GM12878 (cell line): ENCODE results near the gene DPPA2. TPM values are rescaled to one million over a fixed set of nuclear protein-coding genes. Genes with fewer than 3 reads are reported as not detected.

Experiments
- ATAC-seq: fragments of 200-7000 bp; cut with Tn5 transposase; 3 replicates; pipeline ENCODE4 v1.9.1; 2020; ENCODE audit warnings: mild to moderate bottlenecking, moderate library complexity
- BruUV-seq: library from RNA; stranded (reverse); fragments of 400-500 nt; replicated peaks from 2 replicates; lab custom pipeline; 2021; lab: Mats Ljungman, UMichigan
- CTCF ChIA-PET: fragments of 300-600 bp; sonication (Branson Sonifier 250); formaldehyde crosslinking; extraction: SDS; loops from one replicate; lab custom pipeline; 2021; ENCODE audit warnings: inconsistent platforms; lab: Yijun Ruan, JAX
- POLR2A ChIA-PET: fragments of 350-600 bp; formaldehyde crosslinking; extraction: SDS; loops from one replicate; lab custom pipeline; 2021; ENCODE audit warnings: inconsistent platforms; lab: Charles Lee
- RAD21 ChIA-PET: fragments of 300-600 bp; sonication (Branson Sonifier 250); formaldehyde crosslinking; loops from one replicate; lab custom pipeline; 2023; ENCODE audit warnings: antibody characterized with exemption; ENCODE audit not compliant: unreplicated experiment; lab: Charles Lee
- SMC1A ChIA-PET: fragments of 300-600 bp; sonication (Branson Sonifier 250); formaldehyde crosslinking; loops from one replicate; lab custom pipeline; 2023; ENCODE audit not compliant: unreplicated experiment, uncharacterized antibody; lab: Charles Lee
- DNase-seq: peaks from one replicate; pipeline ENCODE4 v3.0.0-alpha.2; 2011; ENCODE audit warnings: low read depth, low spot score
- FAIRE-seq: peaks from 3 replicates; lab custom pipeline; 2011; peaks lifted over from hg19 to GRCh38; lab: Jason Lieb, UNC
- H2AFZ ChIP-seq: 2 replicates; pipeline ENCODE4 v1.6.0; 2011; ENCODE audit warnings: low read depth, low read length, control low read depth; ENCODE audit not compliant: control insufficient read depth
- H3K27ac ChIP-seq: 2 replicates; pipeline ENCODE4 v1.5.1; 2011; ENCODE audit warnings: control low read depth; ENCODE audit not compliant: control insufficient read depth, insufficient read depth
- H3K27me3 ChIP-seq, 2 experiments: replicated peaks in 1 of 2; 2 replicates each; pipeline versions ENCODE4 v1.6.0 to v1.6.1; 2011; ENCODE audit warnings: low read length in 1 of 2; ENCODE audit not compliant: control insufficient read depth in 2 of 2, insufficient read depth in 2 of 2
- H3K36me3 ChIP-seq, 2 experiments: 2 replicates each; pipeline ENCODE4 v1.5.1; 2011; ENCODE audit warnings: low read length in 1 of 2; ENCODE audit not compliant: control insufficient read depth in 2 of 2, insufficient read depth in 2 of 2
- H3K4me1 ChIP-seq: 2 replicates; pipeline ENCODE4 v1.6.1; 2011; ENCODE audit warnings: mild to moderate bottlenecking, low read length, moderate library complexity, mixed read lengths; ENCODE audit not compliant: control insufficient read depth, insufficient read depth
- H3K4me2 ChIP-seq: 2 replicates; pipeline ENCODE4 v1.6.0; 2011; ENCODE audit warnings: control low read depth; ENCODE audit not compliant: control insufficient read depth, insufficient read depth
- H3K4me3 ChIP-seq: fragments of 200-600 bp; sonication (generic); 2 replicates; pipeline ENCODE4 v1.5.1; 2016
- H3K79me2 ChIP-seq: 2 replicates; pipeline ENCODE4 v1.6.0; 2011; ENCODE audit warnings: low read length; ENCODE audit not compliant: control insufficient read depth, insufficient read depth
- H3K9ac ChIP-seq: 2 replicates; pipeline ENCODE4 v1.8.0; 2011; ENCODE audit warnings: low read length, control low read depth, mixed read lengths; ENCODE audit not compliant: control insufficient read depth, insufficient read depth
- H3K9me3 ChIP-seq: replicated peaks from 3 replicates; pipeline ENCODE4 v1.5.1; 2011; ENCODE audit warnings: mild to moderate bottlenecking, low read length; ENCODE audit not compliant: control insufficient read depth, insufficient read depth
- H4K20me1 ChIP-seq: 2 replicates; pipeline ENCODE4 v1.6.0; 2011; ENCODE audit not compliant: control insufficient read depth, insufficient read depth
- CHD4 ChIP-seq: fragments of 200-600 bp; sonication (generic); IDR thresholded peaks from 2 replicates; pipeline ENCODE4 v1.6.1; 2016; ENCODE audit warnings: mild to moderate bottlenecking
- DPF2 ChIP-seq: fragments of 450-650 bp; IDR thresholded peaks from 2 replicates; pipeline ENCODE4 v1.6.1; 2017; ENCODE audit warnings: mild to moderate bottlenecking
- EGR1 ChIP-seq, 2 experiments: IDR thresholded peaks; 1 replicate in 1 of 2; 2 replicates in 1 of 2; pipeline ENCODE4 v1.6.1; 2011 to 2012; ENCODE audit warnings: low read depth in 2 of 2, low read length in 2 of 2, borderline replicate concordance in 1 of 2, mild to moderate bottlenecking in 1 of 2, moderate library complexity in 1 of 2
- ETV6 ChIP-seq, 2 experiments: fragments of 450-650 bp in 1 of 2; IDR thresholded peaks in 1 of 2; conservative IDR thresholded peaks in 1 of 2; 2 replicates each; pipeline ENCODE4 v1.6.1; 2014; ENCODE audit warnings: antibody characterized with exemption in 1 of 2, borderline replicate concordance in 1 of 2, low read depth in 1 of 2, mild to moderate bottlenecking in 1 of 2, moderate library complexity in 1 of 2
- FOS ChIP-seq: IDR thresholded peaks from 3 replicates; pipeline ENCODE4 v1.6.1; 2011; ENCODE audit warnings: borderline replicate concordance; ENCODE audit not compliant: insufficient read length; ENCODE audit errors: extremely low read depth
- FOXK2 ChIP-seq: fragments of 450-650 bp; IDR thresholded peaks from 2 replicates; pipeline ENCODE4 v1.6.1; 2017; ENCODE audit warnings: mild to moderate bottlenecking, moderate library complexity
- FOXM1 ChIP-seq: IDR thresholded peaks from 2 replicates; pipeline ENCODE4 v1.6.1; 2012; ENCODE audit warnings: low read depth, mild to moderate bottlenecking, inconsistent platforms, low read length, moderate library complexity
- IKZF1 ChIP-seq: fragments of 450-650 bp; conservative IDR thresholded peaks from 2 replicates; pipeline ENCODE4 v1.6.1; 2017; ENCODE audit warnings: antibody characterized with exemption, mild to moderate bottlenecking
- KAT2A ChIP-seq: conservative IDR thresholded peaks from 2 replicates; pipeline ENCODE4 v1.6.1; 2011; ENCODE audit warnings: low read depth, low read length; ENCODE audit not compliant: control insufficient read depth
- LARP7 ChIP-seq: fragments of 450-650 bp; IDR thresholded peaks from 2 replicates; pipeline ENCODE4 v1.6.1; 2017; ENCODE audit warnings: mild to moderate bottlenecking
- MTA3 ChIP-seq: IDR thresholded peaks from 2 replicates; pipeline ENCODE4 v1.6.1; 2012; ENCODE audit warnings: low read length, inconsistent platforms, borderline replicate concordance
- NFXL1 ChIP-seq: fragments of 450-650 bp; IDR thresholded peaks from 2 replicates; pipeline ENCODE4 v1.6.1; 2017; ENCODE audit warnings: antibody characterized with exemption, mild to moderate bottlenecking, borderline replicate concordance
- NR2C1 ChIP-seq: fragments of 450-650 bp; IDR thresholded peaks from 2 replicates; pipeline ENCODE4 v1.6.1; 2017; ENCODE audit warnings: antibody characterized with exemption, mild to moderate bottlenecking, moderate library complexity
- NR2C2 ChIP-seq: IDR thresholded peaks from 2 replicates; pipeline ENCODE4 v1.6.1; 2011; ENCODE audit warnings: borderline replicate concordance, low read depth; ENCODE audit not compliant: control insufficient read depth, insufficient read length
- NR2F1 ChIP-seq: fragments of 450-650 bp; conservative IDR thresholded peaks from 2 replicates; pipeline ENCODE4 v1.6.1; 2017; ENCODE audit warnings: mild to moderate bottlenecking
- SPI1 ChIP-seq: IDR thresholded peaks from 2 replicates; pipeline ENCODE4 v1.6.1; 2011; ENCODE audit warnings: low read depth, mild to moderate bottlenecking, low read length, moderate library complexity, borderline replicate concordance; ENCODE audit not compliant: insufficient read depth
- SUZ12 ChIP-seq: fragments of 200-600 bp; sonication (generic); IDR thresholded peaks from one replicate; pipeline ENCODE4 v1.6.1; 2018; ENCODE audit warnings: antibody characterized with exemption, mild to moderate bottlenecking; ENCODE audit not compliant: unreplicated experiment
- TBL1XR1 ChIP-seq: IDR thresholded peaks from 2 replicates; pipeline ENCODE4 v1.6.1; 2012; ENCODE audit warnings: low read depth, low read length, improper control_type of control experiment
- WGBS: methylation state at CpG from one replicate; pipeline ENCODE4 v1.1.6; 2016; ENCODE audit warnings: low lambda C conversion rate; ENCODE audit not compliant: insufficient replicate concordance, insufficient coverage; ENCODE audit errors: missing lambda C conversion rate; 5-methylcytosine and 5-hydroxymethylcytosine counted together
- in situ Hi-C: fragments of 300-500 bp; cut with MboI; formaldehyde crosslinking; loops from 9 replicates; pipeline ENCODE4 v1.14.3; 2018; ENCODE audit warnings: mixed read lengths
- intact Hi-C: fragments of 100-400 bp; cut with micrococcal nuclease; formaldehyde crosslinking; loops from one replicate; pipeline ENCODE4 v1.14.2; 2022; ENCODE audit not compliant: unreplicated experiment
- polyA plus RNA-seq, 11 experiments: library from polyadenylated mRNA; depleted of rRNA in 4 of 11; unstranded in 6 of 11; stranded (reverse) in 5 of 11; fragments of >200 nt; fragmentation: Nextera tagmentation in 4 of 11; fragmentation: Illumina TruSeq in 1 of 11; extraction: Ambion mirVana in 4 of 11; extraction: Trizol in 1 of 11; gene quantifications; 1 replicate in 1 of 11; 2 replicates in 10 of 11; pipeline versions ENCODE4 v1.2.1 to v1.2.3, GENCODE V29; 2011 to 2016; ENCODE audit warnings: inconsistent platforms in 2 of 11, missing spikeins in 2 of 11, low read depth in 1 of 11
- total RNA-seq, 4 experiments: library from RNA; depleted of rRNA in 3 of 4; stranded (reverse); fragments of >200 nt in 3 of 4; fragmentation: Illumina TruSeq in 1 of 4; extraction: Trizol in 1 of 4; gene quantifications; 2 replicates each; pipeline versions ENCODE4 v1.2.1 to v1.2.3, GENCODE V29; 2013 to 2021

The DPPA2 gene
- total and polyA plus RNA-seq, 10 of the 15 experiments (the other 5 are each of a cell fraction or from before 2014, with no cell fraction given) = not detected

DNA sequence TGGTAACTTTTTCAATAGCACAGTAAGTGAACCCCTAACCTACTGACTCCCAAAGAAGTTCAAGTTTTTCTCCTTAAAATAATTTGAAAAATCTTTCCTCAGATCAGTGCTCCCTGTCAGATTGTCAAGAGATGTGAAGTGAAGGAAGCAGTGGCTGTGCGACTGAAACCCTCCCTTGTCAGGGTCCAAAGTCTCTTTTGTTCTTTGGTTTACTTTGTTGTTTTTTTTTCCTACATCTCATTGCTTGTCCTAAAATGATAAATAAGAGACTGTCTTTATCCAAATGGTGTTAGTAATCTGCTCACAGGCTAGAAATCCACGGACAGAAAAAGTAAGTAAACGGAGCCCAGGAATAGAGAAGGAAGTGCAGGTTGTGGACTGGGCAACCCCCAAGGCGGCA lies 22.0 kb upstream of the DPPA2 start:
- no peaks in the 10 kb centered on the region for H3K27me3 ChIP-seq
- ChIA-PET POLR2A (no interaction called here), CTCF (no interaction called here), SMC1A (no interaction called here), RAD21 (no interaction called here)
- H3K79me2 ChIP-seq = no peaks in the 10 kb centered on the region
- H3K9ac ChIP-seq = no peak overlapping the region
- 49% methylated on average over 4 of the region's 4 CpGs for WGBS
- H3K4me2 ChIP-seq = no peak overlapping the region
- H2AFZ ChIP-seq = no peak overlapping the region
- no peaks in the 10 kb centered on the region for H3K9me3 ChIP-seq
- no TSS peak for BruUV-seq
- no peak for FAIRE-seq
- H3K36me3 ChIP-seq = no peaks in the 10 kb centered on the region
- no peak for TF ChIP-seq ETV6 (conservative IDR thresholded peaks at IDR 0.05 in 1 of 2, IDR thresholded peaks at IDR 0.05 in 1 of 2; ENCODE audit: borderline replicate concordance in 1 of 2, low read depth in 1 of 2)
- TF ChIP-seq NR2C1 = no peak
- TF ChIP-seq IKZF1 = no peak
- no peak for TF ChIP-seq SUZ12
- TF ChIP-seq NR2C2 = no peak
- TF ChIP-seq KAT2A = no peak
- no peak for TF ChIP-seq EGR1 (IDR thresholded peaks at IDR 0.05; ENCODE audit: borderline replicate concordance in 1 of 2, low read depth in 2 of 2, low read length in 2 of 2)
- no peak for TF ChIP-seq FOS
- TF ChIP-seq TBL1XR1 = no peak
- TF ChIP-seq LARP7 = no peak
- TF ChIP-seq FOXK2 = no peak
- no peak for TF ChIP-seq MTA3
- no peak for TF ChIP-seq NR2F1
- no peak for TF ChIP-seq CHD4
- TF ChIP-seq DPF2 = no peak
- no peak for TF ChIP-seq SPI1
- no peak for TF ChIP-seq NFXL1
- no peak for TF ChIP-seq FOXM1
- TF ChIP-seq, all 136 proteins: peak for 0
- no peaks in the 10 kb centered on the region for H3K4me1 ChIP-seq
- no peaks in the 10 kb centered on the region for H4K20me1 ChIP-seq
- H3K27ac ChIP-seq = no peak overlapping the region
- ATAC-seq (no peak), DNase-seq (no peak)
- in situ Hi-C loops (no loop called here), intact Hi-C loops (no loop called here)
- H3K4me3 ChIP-seq = no peak overlapping the region
